HG03558 (cell line): Measurements from ENCODE around the gene EHD1.

Experiments
- ATAC-seq: cut with Tn5 transposase; IDR thresholded peaks from one replicate; pipeline ENCODE4 v1.9.1; 2021; ENCODE audit warnings: moderate number of reproducible peaks; ENCODE audit not compliant: unreplicated experiment; ENCODE audit errors: extremely low read depth

Gene EHD1

GRCh38 chr11:64875369-64876228 is 2.8 kb downstream of the EHD1 start:
- ATAC-seq = no peak

- no peak for ATAC-seq
Measured at GRCh38 chr11:64874308-64875240, 3.8 kb downstream of the EHD1 start.

GRCh38 chr11:64872790-64873488 is 5.5 kb downstream of the EHD1 start:
- ATAC-seq = no peak

- no peak for ATAC-seq
Measured at GRCh38 chr11:64871492-64871891, 6.9 kb downstream of the EHD1 start.

- no peak for ATAC-seq
Measured at GRCh38 chr11:64870893-64871466, 7.4 kb downstream of the EHD1 start.

GRCh38 chr11:64870176-64870892 is 8.1 kb downstream of the EHD1 start:
- ATAC-seq = no peak

GRCh38 chr11:64869571-64870175 is 8.7 kb downstream of the EHD1 start:
- no peak for ATAC-seq

- no peak for ATAC-seq
Measured at GRCh38 chr11:64868904-64869570, 9.4 kb downstream of the EHD1 start.

GRCh38 chr11:64867748-64868462 is 10.5 kb downstream of the EHD1 start:
- ATAC-seq = no peak

- ATAC-seq = no peak
Measured at GRCh38 chr11:64866173-64866491, 12.3 kb downstream of the EHD1 start.

GRCh38 chr11:64865286-64866172 is 12.9 kb downstream of the EHD1 start:
- no peak for ATAC-seq

- ATAC-seq = no peak
Measured at GRCh38 chr11:64864473-64865285, 13.7 kb downstream of the EHD1 start.

- ATAC-seq = no peak
Measured at GRCh38 chr11:64864135-64864472, 14.3 kb downstream of the EHD1 start.

- no peak for ATAC-seq
Measured at GRCh38 chr11:64863391-64864060, 14.9 kb downstream of the EHD1 start.

GRCh38 chr11:64862987-64863390 is 15.4 kb downstream of the EHD1 start:
- ATAC-seq = no peak
